Measurements from ENCODE around the gene FBXO38. TPM values are rescaled to one million over a fixed set of nuclear protein-coding genes. Genes with fewer than 3 reads are reported as not detected.
A peak's percentile ranks its signal among the peaks of the same experiment; 100 is the strongest.
"Not testable (repeated sequence)": the region's sequence is repeated elsewhere in the genome, so short reads cannot be mapped to it uniquely, and the experiment has no call there.

Gene FBXO38
- total RNA-seq, 4 donors from 2014 or later, result 70.0 to 182 (median 79.3) TPM

- Histone ChIP-seq H3K36me3 (no peaks in the 10 kb centered on the region), H3K4me1 (no peaks in the 10 kb centered on the region), H3K9me3 (no peaks in the 10 kb centered on the region), H3K4me3 (no peak overlapping the region), H3K27me3 (no peaks in the 10 kb centered on the region), H3K27ac (no peak overlapping the region)
- intact Hi-C loops (cut with DNase I; ENCODE audit: low total_unique reads) (no loop called here), in situ Hi-C loops (cut with MboI; ENCODE audit: low pct_ligation_motif_present in 1 of 4, low pct_unique_long_range_greater_than_20kb in 1 of 4, low sequenced_read_pairs in 3 of 4) (no loop called here)
- no peak for TF ChIP-seq EP300 (IDR thresholded peaks at IDR 0.05; ENCODE audit: low read depth)
- no peak for TF ChIP-seq POLR2A (IDR thresholded peaks at IDR 0.05)
- no peak for TF ChIP-seq POLR2AphosphoS5 (IDR thresholded peaks at IDR 0.05)
- no peak for TF ChIP-seq CTCF (IDR thresholded peaks at IDR 0.05)
- no peak for DNase-seq
- 68 to 69% methylated on average over 1 of the region's 1 CpG for WGBS, 2 donors (ENCODE audit: low coverage in 1 of 2)
Observed at GRCh38 chr5:148459669-148460068, 75.9 kb downstream of the FBXO38 start.

GRCh38 chr5:148465381-148466235 lies 81.8 kb downstream of the FBXO38 start:
- peaks cover 0 to 14% (median 4%) of the 10 kb centered on the region in 4 donors for H3K4me1 ChIP-seq
- in situ Hi-C loops (cut with MboI; ENCODE audit: low pct_ligation_motif_present in 1 of 4, low pct_unique_long_range_greater_than_20kb in 1 of 4, low sequenced_read_pairs in 3 of 4) (no loop called here), intact Hi-C loops (cut with DNase I; ENCODE audit: low total_unique reads) (no loop called here)
- no peak for DNase-seq
- TF ChIP-seq POLR2A (IDR thresholded peaks at IDR 0.05) (no peak), EP300 (IDR thresholded peaks at IDR 0.05; ENCODE audit: low read depth) (no peak), POLR2AphosphoS5 (IDR thresholded peaks at IDR 0.05) (no peak), CTCF (IDR thresholded peaks at IDR 0.05) (no peak)
- H3K27ac ChIP-seq, result peak overlapping the region in 3 of 4 donors; percentile 0 to 27 (median 25)
- 62 to 64% methylated on average over 4 of the region's 4 CpGs for WGBS, 2 donors (ENCODE audit: low coverage in 1 of 2)
- H3K4me3 ChIP-seq, result no peak overlapping the region
- no peaks in the 10 kb centered on the region for H3K27me3 ChIP-seq
- no peaks in the 10 kb centered on the region for H3K9me3 ChIP-seq
- H3K36me3 ChIP-seq, result no peaks in the 10 kb centered on the region

- Histone ChIP-seq H3K36me3 (no peaks in the 10 kb centered on the region), H3K27ac (no peak overlapping the region), H3K4me1 (peaks cover 0 to 14% (median 4%) of the 10 kb centered on the region in 4 donors), H3K4me3 (no peak overlapping the region), H3K27me3 (no peaks in the 10 kb centered on the region), H3K9me3 (no peaks in the 10 kb centered on the region)
- intact Hi-C loops (cut with DNase I; ENCODE audit: low total_unique reads), result no loop called here
- 69 to 74% methylated on average over 3 to 4 of the region's 4 CpGs for WGBS, 2 donors (ENCODE audit: low coverage in 1 of 2)
- no peak for TF ChIP-seq EP300 (IDR thresholded peaks at IDR 0.05; ENCODE audit: low read depth)
- no peak for TF ChIP-seq CTCF (IDR thresholded peaks at IDR 0.05)
- no peak for TF ChIP-seq POLR2AphosphoS5 (IDR thresholded peaks at IDR 0.05)
- no peak for TF ChIP-seq POLR2A (IDR thresholded peaks at IDR 0.05)
- no peak for DNase-seq
- in situ Hi-C loops (cut with MboI; ENCODE audit: low pct_ligation_motif_present in 1 of 4, low pct_unique_long_range_greater_than_20kb in 1 of 4, low sequenced_read_pairs in 3 of 4), result no loop called here
Observed at GRCh38 chr5:148466236-148466580, 82.5 kb downstream of the FBXO38 start.

GRCh38 chr5:148467958-148468357 lies 84.2 kb downstream of the FBXO38 start:
- H3K4me1 ChIP-seq, result peaks cover 0 to 14% (median 4%) of the 10 kb centered on the region in 4 donors
- intact Hi-C loops (cut with DNase I; ENCODE audit: low total_unique reads) (no loop called here), in situ Hi-C loops (cut with MboI; ENCODE audit: low pct_ligation_motif_present in 1 of 4, low pct_unique_long_range_greater_than_20kb in 1 of 4, low sequenced_read_pairs in 3 of 4) (no loop called here)
- no peaks in the 10 kb centered on the region for H3K27me3 ChIP-seq
- WGBS, 2 donors (ENCODE audit: low coverage in 1 of 2), result 89% methylated on average over 1 of the region's 1 CpG; no CpG with 5 or more reads in 1 of the 2 donors
- TF ChIP-seq POLR2A (IDR thresholded peaks at IDR 0.05) (no peak), EP300 (IDR thresholded peaks at IDR 0.05; ENCODE audit: low read depth) (no peak), POLR2AphosphoS5 (IDR thresholded peaks at IDR 0.05) (no peak), CTCF (IDR thresholded peaks at IDR 0.05) (no peak)
- no peak overlapping the region for H3K27ac ChIP-seq
- no peaks in the 10 kb centered on the region for H3K9me3 ChIP-seq
- no peak overlapping the region for H3K4me3 ChIP-seq
- DNase-seq, result no peak
- no peaks in the 10 kb centered on the region for H3K36me3 ChIP-seq

GRCh38 chr5:148468746-148469145 lies 85.0 kb downstream of the FBXO38 start:
- in situ Hi-C loops (cut with MboI; ENCODE audit: low pct_ligation_motif_present in 1 of 4, low pct_unique_long_range_greater_than_20kb in 1 of 4, low sequenced_read_pairs in 3 of 4); H3K4me3 ChIP-seq; DNase-seq; intact Hi-C loops (cut with DNase I; ENCODE audit: low total_unique reads); H3K9me3 ChIP-seq; H3K36me3 ChIP-seq; H3K27me3 ChIP-seq: not testable (repeated sequence)
- Histone ChIP-seq H3K27ac (peak overlapping the region in 1 of 4 donors; percentile 45), H3K4me1 (peaks cover 0 to 14% (median 4%) of the 10 kb centered on the region in 4 donors)
- WGBS, 2 donors (ENCODE audit: low coverage in 1 of 2), result 77 to 81% methylated on average over 4 to 5 of the region's 5 CpGs
